ENCODE measurements around the gene IMMP2L. TPM values are rescaled to one million over a fixed set of nuclear protein-coding genes. Genes with fewer than 3 reads are reported as not detected.

The IMMP2L gene
- total and polyA plus RNA-seq, 2 of the 13 experiments (the other 11 are each of a cell fraction or from before 2014, with no cell fraction given): 7.8 to 16.9 TPM

DNA sequence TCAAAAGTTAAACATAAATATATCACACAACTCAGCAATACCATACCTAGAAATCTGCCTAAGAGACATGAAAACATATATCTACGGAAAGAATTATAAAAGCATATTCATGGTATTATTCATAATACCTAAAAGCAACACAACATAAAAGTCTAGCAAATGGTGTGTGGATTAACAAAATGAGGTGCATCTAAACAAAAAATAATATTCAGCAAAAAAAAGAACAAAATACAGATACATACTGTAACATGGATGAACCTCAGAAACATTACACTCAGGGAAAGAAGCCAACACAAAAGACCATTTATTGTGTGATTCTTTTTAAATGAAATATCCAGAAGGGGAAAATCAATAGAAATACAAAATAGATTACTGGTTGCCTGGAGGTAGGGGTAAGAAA is 155.0 kb downstream of the IMMP2L start:
- H3K4me1 ChIP-seq (ENCODE audit: insufficient read depth, low read length): peaks cover 7% of the 10 kb centered on the region
- no peaks in the 10 kb centered on the region for H4K20me1 ChIP-seq (ENCODE audit: insufficient read depth, low read length)
- no peaks in the 10 kb centered on the region for H3K27me3 ChIP-seq (ENCODE audit: control insufficient read depth in 1 of 2, insufficient read depth in 2 of 2, low read length in 2 of 2)
- H3K36me3 ChIP-seq (replicated peaks in 1 of 2; ENCODE audit: control insufficient read depth in 1 of 2, insufficient read depth in 2 of 2, low read length in 2 of 2): no peaks in the 10 kb centered on the region
- ChIA-PET POLR2A (no interaction called here), CTCF (ENCODE audit: low intra/inter-chr PET ratio, low total read pairs) (no interaction called here)
- H3K4me2 ChIP-seq (ENCODE audit: low read depth, low read length): no peak overlapping the region
- WGBS (ENCODE audit: low lambda C conversion rate): 97% methylated on average over 1 of the region's 1 CpG
- ATAC-seq (no peak), FAIRE-seq (no peak), DNase-seq (ENCODE audit: low spot score) (no peak)
- H3K9me3 ChIP-seq (ENCODE audit: low read length): no peaks in the 10 kb centered on the region
- intact Hi-C loops (cut with micrococcal nuclease; ENCODE audit: unreplicated experiment) (no loop called here), in situ Hi-C loops (cut with HindIII; ENCODE audit: extremely low pct_ligation_motif_present, low pct_unique_long_range_greater_than_20kb) (no loop called here)
- no peak overlapping the region for H3K27ac ChIP-seq (ENCODE audit: extremely low read length, insufficient read depth, low read length)
- BruUV-seq (replicated peaks): no TSS peak
- no peaks in the 10 kb centered on the region for H3K79me2 ChIP-seq (ENCODE audit: insufficient read depth, low read length)
- no peak overlapping the region for H3K9ac ChIP-seq (ENCODE audit: insufficient read depth, low read depth, low read length)
- no peak overlapping the region for H3K4me3 ChIP-seq (replicated peaks in 1 of 3; ENCODE audit: insufficient read depth in 1 of 3, low read depth in 2 of 3, low read length in 3 of 3)
- no peak overlapping the region for H2AFZ ChIP-seq (ENCODE audit: low read length)
- no peak for TF ChIP-seq ZNF766 (CRISPR knock-in tag; IDR thresholded peaks at IDR 0.05; ENCODE audit: borderline replicate concordance)
- TF ChIP-seq, protein P1, sequence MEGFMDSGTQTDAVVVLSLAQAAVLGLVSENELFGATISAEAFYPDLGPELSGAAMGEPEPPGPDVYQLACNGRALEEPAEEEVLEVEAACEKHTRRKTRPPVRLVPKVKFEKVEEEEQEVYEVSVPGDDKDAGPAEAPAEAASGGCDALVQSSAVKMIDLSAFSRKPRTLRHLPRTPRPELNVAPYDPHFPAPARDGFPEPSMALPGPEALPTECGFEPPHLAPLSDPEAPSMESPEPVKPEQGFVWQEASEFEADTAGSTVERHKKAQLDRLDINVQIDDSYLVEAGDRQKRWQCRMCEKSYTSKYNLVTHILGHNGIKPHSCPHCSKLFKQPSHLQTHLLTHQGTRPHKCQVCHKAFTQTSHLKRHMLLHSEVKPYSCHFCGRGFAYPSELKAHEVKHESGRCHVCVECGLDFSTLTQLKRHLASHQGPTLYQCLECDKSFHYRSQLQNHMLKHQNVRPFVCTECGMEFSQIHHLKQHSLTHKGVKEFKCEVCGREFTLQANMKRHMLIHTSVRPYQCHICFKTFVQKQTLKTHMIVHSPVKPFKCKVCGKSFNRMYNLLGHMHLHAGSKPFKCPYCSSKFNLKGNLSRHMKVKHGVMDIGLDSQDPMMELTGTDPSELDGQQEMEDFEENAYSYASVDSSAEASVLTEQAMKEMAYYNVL (CRISPR knock-in tag; IDR thresholded peaks at IDR 0.05; ENCODE audit: borderline replicate concordance): no peak
- TF ChIP-seq, protein P2, sequence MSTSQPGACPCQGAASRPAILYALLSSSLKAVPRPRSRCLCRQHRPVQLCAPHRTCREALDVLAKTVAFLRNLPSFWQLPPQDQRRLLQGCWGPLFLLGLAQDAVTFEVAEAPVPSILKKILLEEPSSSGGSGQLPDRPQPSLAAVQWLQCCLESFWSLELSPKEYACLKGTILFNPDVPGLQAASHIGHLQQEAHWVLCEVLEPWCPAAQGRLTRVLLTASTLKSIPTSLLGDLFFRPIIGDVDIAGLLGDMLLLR (CRISPR knock-in tag; IDR thresholded peaks at IDR 0.05): no peak
- TF ChIP-seq ZNF547 (CRISPR knock-in tag; IDR thresholded peaks at IDR 0.05): no peak
- TF ChIP-seq, protein P3, sequence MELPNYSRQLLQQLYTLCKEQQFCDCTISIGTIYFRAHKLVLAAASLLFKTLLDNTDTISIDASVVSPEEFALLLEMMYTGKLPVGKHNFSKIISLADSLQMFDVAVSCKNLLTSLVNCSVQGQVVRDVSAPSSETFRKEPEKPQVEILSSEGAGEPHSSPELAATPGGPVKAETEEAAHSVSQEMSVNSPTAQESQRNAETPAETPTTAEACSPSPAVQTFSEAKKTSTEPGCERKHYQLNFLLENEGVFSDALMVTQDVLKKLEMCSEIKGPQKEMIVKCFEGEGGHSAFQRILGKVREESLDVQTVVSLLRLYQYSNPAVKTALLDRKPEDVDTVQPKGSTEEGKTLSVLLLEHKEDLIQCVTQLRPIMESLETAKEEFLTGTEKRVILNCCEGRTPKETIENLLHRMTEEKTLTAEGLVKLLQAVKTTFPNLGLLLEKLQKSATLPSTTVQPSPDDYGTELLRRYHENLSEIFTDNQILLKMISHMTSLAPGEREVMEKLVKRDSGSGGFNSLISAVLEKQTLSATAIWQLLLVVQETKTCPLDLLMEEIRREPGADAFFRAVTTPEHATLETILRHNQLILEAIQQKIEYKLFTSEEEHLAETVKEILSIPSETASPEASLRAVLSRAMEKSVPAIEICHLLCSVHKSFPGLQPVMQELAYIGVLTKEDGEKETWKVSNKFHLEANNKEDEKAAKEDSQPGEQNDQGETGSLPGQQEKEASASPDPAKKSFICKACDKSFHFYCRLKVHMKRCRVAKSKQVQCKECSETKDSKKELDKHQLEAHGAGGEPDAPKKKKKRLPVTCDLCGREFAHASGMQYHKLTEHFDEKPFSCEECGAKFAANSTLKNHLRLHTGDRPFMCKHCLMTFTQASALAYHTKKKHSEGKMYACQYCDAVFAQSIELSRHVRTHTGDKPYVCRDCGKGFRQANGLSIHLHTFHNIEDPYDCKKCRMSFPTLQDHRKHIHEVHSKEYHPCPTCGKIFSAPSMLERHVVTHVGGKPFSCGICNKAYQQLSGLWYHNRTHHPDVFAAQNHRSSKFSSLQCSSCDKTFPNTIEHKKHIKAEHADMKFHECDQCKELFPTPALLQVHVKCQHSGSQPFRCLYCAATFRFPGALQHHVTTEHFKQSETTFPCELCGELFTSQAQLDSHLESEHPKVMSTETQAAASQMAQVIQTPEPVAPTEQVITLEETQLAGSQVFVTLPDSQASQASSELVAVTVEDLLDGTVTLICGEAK (IDR thresholded peaks at IDR 0.05): no peak
- TF ChIP-seq, protein P3 (CRISPR knock-in tag; IDR thresholded peaks at IDR 0.05): no peak
- no peak for TF ChIP-seq SP4 (CRISPR knock-in tag; IDR thresholded peaks at IDR 0.05)
- TF ChIP-seq KLF15 (CRISPR knock-in tag; IDR thresholded peaks at IDR 0.05; ENCODE audit: borderline replicate concordance): no peak
- TF ChIP-seq, protein P4, sequence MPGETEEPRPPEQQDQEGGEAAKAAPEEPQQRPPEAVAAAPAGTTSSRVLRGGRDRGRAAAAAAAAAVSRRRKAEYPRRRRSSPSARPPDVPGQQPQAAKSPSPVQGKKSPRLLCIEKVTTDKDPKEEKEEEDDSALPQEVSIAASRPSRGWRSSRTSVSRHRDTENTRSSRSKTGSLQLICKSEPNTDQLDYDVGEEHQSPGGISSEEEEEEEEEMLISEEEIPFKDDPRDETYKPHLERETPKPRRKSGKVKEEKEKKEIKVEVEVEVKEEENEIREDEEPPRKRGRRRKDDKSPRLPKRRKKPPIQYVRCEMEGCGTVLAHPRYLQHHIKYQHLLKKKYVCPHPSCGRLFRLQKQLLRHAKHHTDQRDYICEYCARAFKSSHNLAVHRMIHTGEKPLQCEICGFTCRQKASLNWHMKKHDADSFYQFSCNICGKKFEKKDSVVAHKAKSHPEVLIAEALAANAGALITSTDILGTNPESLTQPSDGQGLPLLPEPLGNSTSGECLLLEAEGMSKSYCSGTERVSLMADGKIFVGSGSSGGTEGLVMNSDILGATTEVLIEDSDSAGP (CRISPR knock-in tag; IDR thresholded peaks at IDR 0.05; ENCODE audit: borderline replicate concordance): no peak
- no peak for TF ChIP-seq HOXA9 (CRISPR knock-in tag; IDR thresholded peaks at IDR 0.05; ENCODE audit: borderline replicate concordance)
- TF ChIP-seq ZNF44 (CRISPR knock-in tag; IDR thresholded peaks at IDR 0.05): no peak
- TF ChIP-seq ZNF230 (CRISPR knock-in tag; IDR thresholded peaks at IDR 0.05): no peak

Measured in HepG2 (cell line).